Right lobe of liver (tissue), 4 donors: ENCODE data around the gene CREB5.

ENCODE experiments used
- CTCF ChIP-seq, 4 donors: fragments of 200-600 bp in 3 of 4; fragments of 450-650 bp in 1 of 4; IDR thresholded peaks; one replicate each; pipeline versions ENCODE4 v1.5.1 to v1.8.0; 2016 to 2022; ENCODE audit warnings: antibody characterized with exemption in 4 of 4, mild to moderate bottlenecking in 2 of 4
- POLR2A ChIP-seq: fragments of 450-650 bp; IDR thresholded peaks from one replicate; pipeline ENCODE4 v1.6.1; 2017; ENCODE audit warnings: antibody characterized with exemption, mild to moderate bottlenecking
- donor health status: DM: no; HTN: no; CAD: no.
- donor health status: DM: no; HTN: no; CAD: no.
- donor health status: DM: no; HTN: yes; CAD: no.

- TF ChIP-seq CTCF (IDR thresholded peaks at IDR 0.05) (no peak), POLR2A (no peak)
Observed at GRCh38 chr7:28472332-28472731, 60.0 kb downstream of the CREB5 start.
